ENCODE measurements around the gene RGL2.
"Not testable (repeated sequence)": the region's sequence is repeated elsewhere in the genome, so short reads cannot be mapped to it uniquely, and the experiment has no call there.

RGL2 gene, protein sequence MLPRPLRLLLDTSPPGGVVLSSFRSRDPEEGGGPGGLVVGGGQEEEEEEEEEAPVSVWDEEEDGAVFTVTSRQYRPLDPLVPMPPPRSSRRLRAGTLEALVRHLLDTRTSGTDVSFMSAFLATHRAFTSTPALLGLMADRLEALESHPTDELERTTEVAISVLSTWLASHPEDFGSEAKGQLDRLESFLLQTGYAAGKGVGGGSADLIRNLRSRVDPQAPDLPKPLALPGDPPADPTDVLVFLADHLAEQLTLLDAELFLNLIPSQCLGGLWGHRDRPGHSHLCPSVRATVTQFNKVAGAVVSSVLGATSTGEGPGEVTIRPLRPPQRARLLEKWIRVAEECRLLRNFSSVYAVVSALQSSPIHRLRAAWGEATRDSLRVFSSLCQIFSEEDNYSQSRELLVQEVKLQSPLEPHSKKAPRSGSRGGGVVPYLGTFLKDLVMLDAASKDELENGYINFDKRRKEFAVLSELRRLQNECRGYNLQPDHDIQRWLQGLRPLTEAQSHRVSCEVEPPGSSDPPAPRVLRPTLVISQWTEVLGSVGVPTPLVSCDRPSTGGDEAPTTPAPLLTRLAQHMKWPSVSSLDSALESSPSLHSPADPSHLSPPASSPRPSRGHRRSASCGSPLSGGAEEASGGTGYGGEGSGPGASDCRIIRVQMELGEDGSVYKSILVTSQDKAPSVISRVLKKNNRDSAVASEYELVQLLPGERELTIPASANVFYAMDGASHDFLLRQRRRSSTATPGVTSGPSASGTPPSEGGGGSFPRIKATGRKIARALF

DNA sequence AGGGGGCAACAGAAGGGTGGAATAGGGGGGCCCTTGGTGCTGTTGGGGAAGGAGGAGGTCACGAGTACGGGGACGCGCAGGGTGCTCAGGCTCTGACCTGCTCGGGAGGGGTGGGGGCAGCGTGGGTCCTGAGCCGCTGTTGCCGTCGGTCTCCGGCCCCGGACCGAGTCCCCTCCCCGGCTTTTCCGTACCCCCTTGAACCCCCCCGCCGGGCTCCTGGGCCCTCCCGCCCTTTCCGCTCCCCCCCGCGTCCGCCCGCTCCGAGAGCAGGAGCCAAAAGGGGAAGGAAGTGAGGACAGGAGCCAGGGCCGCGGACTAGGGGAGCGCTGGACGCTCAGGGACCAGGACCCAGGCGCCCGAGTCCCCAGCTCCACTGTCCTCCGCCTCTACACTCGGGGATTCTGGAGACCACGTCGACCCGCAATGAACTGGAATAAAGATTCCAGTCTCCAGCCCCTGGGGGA is at the start of gene RGL2:
Gene RGL2 (minus strand): TSS at position 170 of the 464 bp plus-strand sequence. CDS start 332 bp downstream, outside the sequence.
- no peak for DNase-seq (ENCODE audit: low read depth, low spot score)

DNA sequence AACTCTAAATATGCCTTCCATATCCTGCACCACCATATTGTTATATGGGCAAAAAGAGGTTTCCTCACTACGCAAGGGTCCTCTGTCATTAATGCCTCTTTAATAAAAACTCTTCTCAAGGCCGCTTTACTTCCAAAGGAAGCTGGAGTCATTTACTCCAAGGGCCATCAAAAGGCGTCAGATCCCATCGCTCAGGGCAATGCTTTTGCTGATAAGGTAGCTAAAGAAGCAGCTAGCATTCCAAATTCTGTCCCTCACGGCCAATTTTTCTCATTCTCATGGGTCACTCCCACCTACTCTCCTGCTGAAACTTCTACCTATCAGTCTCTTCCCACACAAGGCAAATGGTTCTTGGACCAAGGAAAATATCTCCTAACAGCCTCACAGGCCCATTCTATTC is 49.1 kb upstream of the RGL2 start:
- no peak for DNase-seq (ENCODE audit: low read depth, low spot score)

DNA sequence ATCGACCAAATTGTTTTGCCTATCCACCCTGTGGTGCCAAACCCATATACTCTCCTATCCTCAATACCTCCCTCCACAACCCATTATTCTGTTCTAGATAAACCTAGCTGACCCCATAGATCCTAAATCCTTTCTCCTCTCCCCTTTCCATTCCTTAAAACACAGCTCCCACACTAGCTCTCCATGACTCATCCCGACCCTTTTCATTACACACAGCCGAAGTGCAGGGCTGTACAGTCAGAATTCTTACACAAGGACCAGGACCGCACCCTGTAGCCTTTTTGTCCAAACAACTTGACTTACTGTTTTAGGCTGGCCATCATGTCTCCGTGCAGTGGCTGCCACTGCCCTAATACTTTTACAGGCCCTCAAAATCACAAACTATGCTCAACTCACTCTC is 48.2 kb upstream of the RGL2 start:
- not testable (repeated sequence) for DNase-seq (ENCODE audit: low read depth, low spot score)

DNA sequence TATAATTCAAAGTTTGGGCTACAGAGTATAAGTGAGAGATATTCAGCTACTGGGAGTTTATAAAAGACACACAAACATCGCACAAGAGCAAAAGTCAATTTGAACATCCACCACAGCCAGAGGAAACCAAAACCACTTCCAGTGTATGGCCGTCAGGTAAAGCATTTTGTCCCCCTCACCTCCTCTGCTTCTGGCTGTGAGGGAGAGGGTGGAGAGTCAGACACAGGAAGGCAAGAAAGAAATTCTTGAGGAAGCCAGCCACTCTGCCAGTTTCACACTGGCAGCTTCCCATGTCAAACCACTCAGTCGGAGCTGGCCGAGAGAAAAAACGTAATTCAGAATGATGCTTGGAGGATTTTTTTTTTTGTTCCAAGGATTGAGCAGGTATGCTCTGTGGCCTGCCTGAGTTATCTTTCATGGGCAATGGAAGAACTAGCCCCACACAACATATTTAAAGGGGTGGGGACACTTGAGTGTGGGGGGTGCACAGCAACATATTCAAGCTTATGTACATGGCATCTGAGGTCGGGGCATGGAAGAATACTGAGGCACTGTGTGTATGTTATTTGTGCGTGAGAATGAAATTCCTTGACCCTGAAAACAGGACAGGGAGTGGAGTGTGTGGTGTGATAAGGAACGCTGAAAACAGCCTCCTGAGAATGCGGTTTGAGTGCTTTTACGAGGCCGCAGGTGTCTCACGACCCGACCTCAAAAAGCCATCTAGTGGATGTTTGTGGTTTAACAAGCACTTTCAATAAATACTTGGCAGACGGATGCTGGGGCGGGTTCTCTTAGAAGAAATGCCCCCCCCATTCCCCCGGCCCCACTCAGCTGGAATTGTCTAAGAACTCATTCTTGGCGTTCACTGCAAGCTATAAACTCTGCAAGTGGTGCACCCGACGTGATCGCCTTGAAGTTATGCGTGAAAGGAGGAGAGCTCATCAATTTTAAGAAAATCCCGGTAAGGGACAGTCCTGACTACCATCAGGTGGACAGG is 46.3 kb upstream of the RGL2 start:
- DNase-seq (ENCODE audit: low read depth, low spot score), result peak; percentile 30

DNA sequence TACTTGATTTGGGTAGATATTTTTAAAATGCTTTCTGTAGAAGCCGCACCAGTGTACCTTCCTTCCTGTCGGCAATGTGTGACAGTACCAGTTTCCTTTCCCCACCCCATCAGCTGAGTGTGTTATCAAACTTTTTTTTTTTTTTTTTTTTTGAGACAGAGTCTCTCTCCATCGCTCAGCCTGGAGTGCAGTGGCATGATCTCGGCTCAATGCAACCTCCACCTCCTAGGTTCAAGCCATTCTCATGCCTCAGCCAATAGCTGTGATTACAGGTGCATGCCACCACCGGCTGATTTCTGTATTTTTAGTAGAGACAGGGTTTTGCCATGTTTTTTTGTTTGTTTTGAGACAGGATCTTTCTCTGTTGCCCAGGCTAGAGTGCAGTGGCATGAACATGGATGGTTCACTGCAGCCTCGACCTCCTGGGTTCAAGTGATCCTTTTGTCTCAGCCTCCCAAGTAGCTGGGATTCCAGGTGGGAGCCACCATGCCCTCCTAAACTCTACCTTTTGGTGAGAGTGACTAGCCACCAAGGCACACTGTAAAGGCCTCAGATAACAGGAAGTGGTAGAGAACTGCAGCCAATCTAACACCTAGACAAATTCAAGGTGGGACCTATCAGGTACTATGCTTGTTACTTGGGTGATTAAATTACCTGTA is 45.3 kb upstream of the RGL2 start:
- DNase-seq (ENCODE audit: low read depth, low spot score), result peak; percentile 3

DNA sequence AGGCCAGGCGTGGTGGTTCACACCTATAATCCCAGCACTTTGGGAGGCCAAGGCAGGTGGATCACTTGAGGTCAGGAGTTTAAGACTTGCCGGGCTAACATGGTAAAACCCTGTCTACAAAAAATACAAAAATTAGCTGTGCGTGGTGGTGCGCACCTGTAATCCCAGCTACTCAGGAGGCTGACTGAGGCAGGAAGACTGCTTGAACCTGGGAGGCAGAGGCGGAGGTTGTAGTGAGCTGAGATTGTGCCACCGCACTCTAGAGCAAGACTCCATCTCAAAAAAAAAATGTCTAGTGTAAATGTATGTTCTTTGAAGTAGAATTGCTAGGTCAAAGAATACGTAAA is 44.8 kb upstream of the RGL2 start:
- DNase-seq (ENCODE audit: low read depth, low spot score), result not testable (repeated sequence)

DNA sequence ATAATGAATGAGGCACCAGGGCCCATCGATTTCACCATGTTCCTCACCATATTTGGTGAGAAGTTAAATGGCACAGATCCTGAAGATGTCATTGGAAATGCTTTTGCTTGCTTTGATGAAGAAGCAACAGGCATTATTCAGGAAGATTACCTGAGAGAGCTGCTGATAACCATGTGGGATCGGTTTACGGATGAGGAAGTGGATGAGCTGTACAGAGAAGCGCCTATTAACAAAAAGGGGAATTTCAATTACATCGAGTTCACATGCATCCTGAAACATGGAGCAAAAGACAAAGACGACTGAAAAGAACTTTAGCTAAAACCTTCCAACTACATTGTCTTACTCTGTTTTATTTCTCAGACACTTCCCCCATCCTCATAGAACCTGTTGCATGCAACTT is 40.5 kb upstream of the RGL2 start:
- no peak for DNase-seq (ENCODE audit: low read depth, low spot score)

DNA sequence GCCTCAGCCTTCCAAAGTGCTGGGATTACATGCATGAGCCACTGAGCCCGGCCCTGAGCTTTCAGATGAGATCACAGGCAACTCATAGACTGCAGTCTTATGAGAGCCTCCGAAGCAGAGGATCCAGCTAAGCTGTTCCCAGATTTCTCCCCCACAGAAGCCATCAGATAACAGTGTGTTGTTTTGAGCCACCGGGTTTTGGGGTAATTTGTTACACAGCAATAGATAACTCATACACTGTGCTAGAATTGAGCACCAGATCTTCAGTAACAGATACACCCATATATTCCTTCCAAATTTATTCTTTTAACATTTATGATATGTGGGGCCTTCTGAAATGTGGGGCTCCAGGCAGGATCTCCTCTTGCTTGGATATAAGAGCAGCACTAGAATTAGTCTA is 37.8 kb upstream of the RGL2 start:
- no peak for DNase-seq (ENCODE audit: low read depth, low spot score)

DNA sequence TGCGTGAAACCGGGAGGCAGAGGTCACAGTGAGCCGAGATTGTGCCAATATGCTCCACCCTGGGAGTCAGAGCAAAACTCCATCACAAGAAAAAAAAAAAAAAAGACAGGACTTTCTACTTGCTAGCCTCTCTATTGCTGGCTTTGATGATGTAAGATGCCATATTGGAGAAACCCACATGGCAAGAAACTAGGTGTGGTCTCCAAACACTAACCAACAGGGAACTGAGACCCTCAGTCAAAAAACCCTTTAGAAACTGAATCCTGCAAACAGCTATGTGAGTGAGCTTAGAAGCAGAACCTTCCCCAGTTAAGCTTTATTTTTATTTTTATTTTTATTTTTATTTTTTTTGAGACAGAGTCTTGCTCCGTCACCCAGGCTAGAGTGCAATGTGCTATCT is 37.2 kb upstream of the RGL2 start:
- DNase-seq (ENCODE audit: low read depth, low spot score), result no peak

DNA sequence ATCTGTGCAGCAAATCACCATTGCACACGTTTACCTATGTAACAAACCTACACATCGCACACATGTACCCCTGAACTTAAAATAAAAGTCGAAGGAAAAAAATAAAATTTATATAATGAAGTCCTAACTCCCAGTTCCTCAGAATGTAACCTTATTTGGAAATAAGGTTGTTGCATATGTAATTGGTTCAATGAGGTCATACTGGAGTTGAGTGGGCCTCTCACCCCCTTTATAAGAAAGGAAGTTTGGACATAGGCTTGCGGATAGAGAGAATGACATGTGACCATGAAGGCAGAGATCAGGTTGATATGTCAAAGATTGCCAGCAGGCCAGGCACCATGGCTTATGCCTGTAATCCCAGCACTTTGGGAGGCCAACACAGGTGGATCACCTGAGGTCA is 34.9 kb upstream of the RGL2 start:
- no peak for DNase-seq (ENCODE audit: low read depth, low spot score)

DNA sequence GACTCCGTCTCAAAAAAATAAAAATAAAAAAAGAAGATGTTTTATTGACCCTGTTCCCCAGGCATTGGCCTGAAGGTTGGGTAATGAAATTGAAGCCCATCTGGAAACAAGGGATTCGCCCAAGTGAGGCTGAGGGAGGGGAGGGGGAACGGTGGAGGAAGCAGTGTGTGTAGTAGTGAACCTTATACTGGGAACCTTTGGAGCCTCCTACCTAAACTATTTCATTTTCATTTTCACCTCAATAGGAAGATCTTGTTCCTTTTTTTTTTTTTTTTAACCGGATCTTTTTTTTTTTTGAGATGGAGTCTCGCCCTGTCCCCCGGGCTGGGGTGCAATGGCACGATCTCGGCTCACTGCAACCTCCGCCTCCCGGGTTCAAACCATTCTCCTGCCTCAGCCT is 32.0 kb upstream of the RGL2 start:
- no peak for DNase-seq (ENCODE audit: low read depth, low spot score)

DNA sequence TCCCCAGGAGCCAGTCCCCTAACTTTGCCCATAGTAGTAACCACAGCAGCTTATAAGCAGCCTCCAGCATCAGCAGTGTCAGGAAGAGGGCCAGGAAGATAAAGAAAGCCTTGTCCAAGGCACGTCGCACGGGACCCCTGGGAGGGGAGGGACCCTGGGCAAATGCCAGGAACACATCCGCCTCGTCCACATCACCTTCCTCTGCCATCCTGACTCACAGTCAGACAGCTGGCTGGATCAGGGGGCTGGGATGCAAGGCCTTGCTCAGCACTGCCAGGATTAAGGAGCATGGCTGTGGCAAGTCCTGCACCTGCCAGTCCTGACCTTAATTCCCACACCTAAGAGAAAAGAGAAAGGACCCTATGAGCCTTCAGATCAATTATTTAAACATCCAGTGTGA is 30.3 kb upstream of the RGL2 start:
- DNase-seq (ENCODE audit: low read depth, low spot score), result no peak

DNA sequence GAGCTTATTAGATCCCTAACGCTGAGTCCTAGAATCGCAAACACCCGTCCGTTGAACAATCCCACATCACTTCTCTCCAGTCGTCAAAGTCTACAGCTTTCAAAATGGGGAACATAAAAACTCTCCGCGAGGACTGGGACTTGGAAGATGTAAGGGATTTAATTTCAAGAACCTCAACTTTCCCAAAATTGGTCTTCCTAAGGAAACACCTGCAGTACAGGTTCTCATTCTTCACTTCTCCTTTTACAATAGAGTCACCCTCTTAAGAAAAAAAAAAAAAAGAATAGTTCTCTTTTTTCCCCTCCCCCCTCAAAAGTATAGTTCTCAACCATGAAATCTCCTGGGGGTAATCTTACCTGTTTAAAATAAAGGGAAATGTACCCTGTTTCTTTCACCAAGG is 25.4 kb upstream of the RGL2 start:
- DNase-seq (ENCODE audit: low read depth, low spot score), result no peak

DNA sequence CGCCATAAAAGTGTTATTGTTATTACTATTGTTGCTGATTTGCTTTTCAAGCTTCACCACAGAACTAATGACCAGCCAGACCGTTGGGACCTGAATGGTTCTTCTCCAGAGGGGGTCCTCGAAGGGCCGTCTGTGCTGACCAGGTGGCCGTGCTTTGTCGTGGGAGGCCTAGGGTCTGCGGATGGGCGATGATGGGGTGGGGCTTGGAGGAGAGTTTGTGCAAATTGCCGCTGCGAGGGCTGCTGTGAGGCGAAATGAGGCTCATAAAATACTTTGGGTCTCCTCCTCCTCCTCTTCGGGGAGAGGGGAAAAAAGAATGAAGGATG is 24.8 kb upstream of the RGL2 start:
- no peak for DNase-seq (ENCODE audit: low read depth, low spot score)

DNA sequence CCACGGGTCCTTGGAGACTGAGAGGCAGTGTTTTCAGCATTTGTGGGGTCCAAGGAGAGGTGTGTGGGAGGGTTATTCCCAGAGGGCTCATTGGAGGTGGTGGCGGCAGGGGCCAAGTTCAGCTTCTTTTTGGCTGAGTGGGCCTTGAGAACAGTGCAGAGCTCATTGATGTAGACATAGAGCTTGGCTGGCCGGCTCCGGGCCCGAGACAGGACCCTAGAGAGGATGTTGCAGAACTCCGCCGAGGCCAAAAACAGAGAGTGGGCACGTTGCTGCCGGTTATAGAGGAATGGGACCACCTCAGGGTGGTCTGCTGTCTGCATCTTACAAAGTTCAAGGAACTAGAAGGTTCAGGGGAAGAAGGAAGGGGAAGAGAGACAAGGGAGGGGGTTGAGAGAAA is 22.5 kb upstream of the RGL2 start:
- no peak for DNase-seq (ENCODE audit: low read depth, low spot score)

DNA sequence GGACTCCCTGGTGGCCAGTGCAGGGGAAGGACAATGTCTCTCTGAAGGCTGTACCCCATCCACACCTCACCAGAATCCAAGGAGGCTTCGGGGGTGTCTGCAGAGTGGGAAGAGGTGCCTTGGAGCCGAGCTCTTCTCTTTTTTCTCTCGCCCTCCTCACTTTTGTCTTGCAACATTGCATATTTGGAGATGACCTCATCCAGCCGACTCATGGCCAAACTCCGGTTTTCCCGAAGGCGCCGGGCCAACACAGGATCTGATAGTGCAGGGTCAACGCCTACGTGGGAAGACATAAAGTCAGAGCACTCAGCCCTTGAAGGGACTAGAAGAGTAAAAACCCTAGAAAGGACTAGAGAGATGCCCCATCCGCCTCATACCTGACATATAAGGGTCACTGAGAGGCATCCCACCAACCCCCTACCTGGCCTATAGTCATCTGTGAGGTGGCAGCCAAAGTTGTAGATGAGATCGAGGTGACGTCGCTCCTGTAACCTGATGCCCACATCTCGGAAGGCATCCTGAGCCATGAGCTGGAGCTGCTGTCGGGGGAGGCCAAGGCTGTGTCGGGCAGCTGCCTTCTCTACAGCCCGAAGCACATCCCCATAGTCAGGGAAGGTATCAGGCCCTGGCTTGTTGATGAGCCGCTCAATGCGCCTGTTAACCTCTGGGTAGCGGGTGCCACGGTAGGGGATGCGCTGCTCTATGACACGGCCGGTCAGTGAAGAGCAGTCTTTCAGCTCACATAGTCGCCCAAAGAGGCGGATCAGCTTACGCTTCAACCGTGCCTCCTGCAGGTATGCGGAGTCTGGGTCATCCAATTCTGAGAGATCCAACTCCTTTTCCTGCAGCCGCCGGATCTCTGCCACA is 21.8 kb upstream of the RGL2 start:
- DNase-seq (ENCODE audit: low read depth, low spot score), result no peak

DNA sequence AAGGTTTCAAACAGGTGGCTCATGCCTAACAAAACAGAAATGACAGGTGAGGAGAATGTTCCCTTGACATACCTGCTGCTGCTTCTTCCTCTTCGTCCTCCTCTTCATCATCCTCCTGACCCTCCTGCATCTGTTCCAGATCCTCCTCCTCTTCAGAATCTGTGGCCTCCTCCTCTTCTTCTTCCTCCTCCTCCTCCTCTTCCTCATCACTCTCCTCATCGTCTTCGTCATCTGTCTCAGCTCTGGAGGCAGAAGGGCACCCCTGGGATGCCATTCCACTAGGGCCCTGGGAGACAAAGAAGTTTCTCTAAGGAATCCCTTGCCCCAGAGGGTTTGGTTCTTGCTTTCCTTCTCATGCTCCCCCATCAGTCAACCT is 21.2 kb upstream of the RGL2 start:
- DNase-seq (ENCODE audit: low read depth, low spot score), result no peak

DNA sequence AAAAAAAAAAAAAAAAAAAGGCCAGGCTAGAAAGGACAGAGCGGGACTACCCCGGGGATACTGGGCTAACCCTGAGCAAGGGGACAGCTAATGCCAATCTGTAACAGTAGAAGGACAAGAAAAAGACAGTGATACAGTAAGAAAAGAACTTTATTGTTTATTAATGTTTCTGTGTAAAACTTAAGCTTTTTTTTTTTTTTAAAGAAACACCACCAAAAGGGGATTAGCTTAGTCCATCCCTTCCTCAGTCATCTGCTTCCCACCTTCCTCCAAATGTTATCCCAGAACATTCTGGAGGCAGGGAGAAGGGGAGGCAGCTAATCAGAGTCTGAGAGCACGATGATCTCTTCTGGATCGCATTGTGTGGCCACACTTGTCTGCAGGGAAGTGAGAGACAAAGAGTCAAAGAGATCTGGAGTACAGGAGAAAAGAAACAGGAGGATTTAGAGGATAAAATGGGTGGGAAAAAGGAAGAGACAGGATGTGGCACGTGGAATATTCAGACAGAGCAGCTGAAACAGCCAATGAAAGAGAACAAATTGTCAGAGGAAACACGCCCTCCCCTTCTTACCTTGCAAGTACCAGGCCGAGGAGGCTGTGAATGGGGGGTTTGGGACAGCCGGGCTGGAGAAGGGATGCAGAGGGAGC is 19.8 kb upstream of the RGL2 start:
- no peak for DNase-seq (ENCODE audit: low read depth, low spot score)

DNA sequence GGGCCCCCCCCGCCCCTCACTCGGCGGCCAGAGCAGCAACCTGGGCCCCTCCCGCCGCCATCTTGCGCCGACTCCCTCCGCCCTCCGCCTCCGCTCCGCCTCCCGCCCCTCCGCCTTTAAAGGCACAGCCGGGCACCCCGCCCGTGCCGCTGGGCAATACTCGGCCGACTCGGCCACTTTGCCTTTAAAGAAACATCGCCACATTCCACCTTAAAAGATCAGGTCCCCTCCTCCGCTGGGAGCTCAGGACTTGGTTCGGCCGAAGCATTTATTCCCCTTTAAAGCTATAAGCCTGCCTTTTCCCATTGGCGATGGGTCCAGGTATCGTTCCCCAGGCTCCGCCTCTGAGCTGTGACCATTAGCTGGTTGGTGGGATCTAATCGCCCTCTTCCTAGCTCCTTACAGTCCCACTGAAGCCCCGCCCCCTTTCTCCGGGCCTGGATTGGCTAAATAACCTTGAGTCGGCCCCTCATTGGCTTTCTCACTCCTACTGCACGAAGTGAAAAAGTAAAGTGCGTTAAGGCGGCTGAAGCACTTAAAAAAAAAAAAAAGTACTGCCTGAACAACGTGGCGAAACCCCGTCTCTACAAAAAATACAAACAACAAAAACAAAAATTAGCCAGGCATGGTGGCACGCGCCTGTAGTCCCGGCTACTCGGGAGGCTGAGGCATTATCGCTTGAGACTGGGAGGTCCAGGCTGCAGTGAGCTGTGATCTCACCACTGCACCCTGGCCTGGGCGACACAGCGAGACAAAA is 19.1 kb upstream of the RGL2 start, which contains the start of gene ZBTB22:
Gene ZBTB22 (minus strand): TSS at position 76 of the 757 bp plus-strand sequence. CDS start 828 bp downstream, outside the sequence.
- peak; percentile 92 for DNase-seq (ENCODE audit: low read depth, low spot score)
